ENCODE data around the gene CFAP206.

Gene CFAP206

GRCh38 chr6:87419266-87419665 is 11.5 kb downstream of the CFAP206 start:
- no peak overlapping the region for H3K4me2 ChIP-seq (ENCODE audit: low read length)
- H4K20me1 ChIP-seq (ENCODE audit: insufficient read depth, low read length): no peaks in the 10 kb centered on the region
- TF ChIP-seq EZH2phosphoT487 (IDR thresholded peaks at IDR 0.05; ENCODE audit: low read depth): no peak
- TF ChIP-seq CTCF (IDR thresholded peaks at IDR 0.05; ENCODE audit: low read depth, low read length): no peak
- no peaks in the 10 kb centered on the region for H3K36me3 ChIP-seq (replicated peaks; ENCODE audit: low read depth, low read length)
- H3K27ac ChIP-seq (ENCODE audit: low read length): no peak overlapping the region
- no peaks in the 10 kb centered on the region for H3K79me2 ChIP-seq (ENCODE audit: low read length)
- H2AFZ ChIP-seq (ENCODE audit: low read depth, low read length): no peak overlapping the region
- no peak overlapping the region for H3K4me3 ChIP-seq (ENCODE audit: low read length)
- no peaks in the 10 kb centered on the region for H3K9me3 ChIP-seq (ENCODE audit: insufficient read depth, low read length)
- no peaks in the 10 kb centered on the region for H3K27me3 ChIP-seq (ENCODE audit: low read depth, low read length)
- H3K9ac ChIP-seq (ENCODE audit: low read length): no peak overlapping the region
- no peaks in the 10 kb centered on the region for H3K4me1 ChIP-seq (ENCODE audit: low read length)

GRCh38 chr6:87420360-87420759 is 12.6 kb downstream of the CFAP206 start:
- Histone ChIP-seq H3K27me3 (ENCODE audit: low read depth, low read length) (no peaks in the 10 kb centered on the region), H3K4me2 (ENCODE audit: low read length) (no peak overlapping the region), H3K9ac (ENCODE audit: low read length) (no peak overlapping the region), H3K9me3 (ENCODE audit: insufficient read depth, low read length) (no peaks in the 10 kb centered on the region), H2AFZ (ENCODE audit: low read depth, low read length) (no peak overlapping the region), H3K27ac (ENCODE audit: low read length) (no peak overlapping the region), H3K4me1 (ENCODE audit: low read length) (no peaks in the 10 kb centered on the region), H3K79me2 (ENCODE audit: low read length) (no peaks in the 10 kb centered on the region), H3K36me3 (replicated peaks; ENCODE audit: low read depth, low read length) (no peaks in the 10 kb centered on the region), H3K4me3 (ENCODE audit: low read length) (no peak overlapping the region), H4K20me1 (ENCODE audit: insufficient read depth, low read length) (no peaks in the 10 kb centered on the region)
- TF ChIP-seq EZH2phosphoT487 (IDR thresholded peaks at IDR 0.05; ENCODE audit: low read depth): no peak
- TF ChIP-seq CTCF (IDR thresholded peaks at IDR 0.05; ENCODE audit: low read depth, low read length): no peak

- Histone ChIP-seq H4K20me1 (ENCODE audit: insufficient read depth, low read length) (no peaks in the 10 kb centered on the region), H3K36me3 (replicated peaks; ENCODE audit: low read depth, low read length) (no peaks in the 10 kb centered on the region), H3K4me1 (ENCODE audit: low read length) (no peaks in the 10 kb centered on the region), H3K4me2 (ENCODE audit: low read length) (no peak overlapping the region), H3K9ac (ENCODE audit: low read length) (no peak overlapping the region), H3K4me3 (ENCODE audit: low read length) (no peak overlapping the region), H3K27me3 (ENCODE audit: low read depth, low read length) (0 out of 2 replicates have a peak, but pooled peaks cover 5% of the 10 kb centered on the region), H3K9me3 (ENCODE audit: insufficient read depth, low read length) (no peaks in the 10 kb centered on the region), H2AFZ (ENCODE audit: low read depth, low read length) (no peak overlapping the region), H3K27ac (ENCODE audit: low read length) (no peak overlapping the region), H3K79me2 (ENCODE audit: low read length) (no peaks in the 10 kb centered on the region)
- no peak for TF ChIP-seq CTCF (IDR thresholded peaks at IDR 0.05; ENCODE audit: low read depth, low read length)
These were observed 13.8 kb downstream of the CFAP206 start for GRCh38 chr6:87421576-87421975.

GRCh38 chr6:87426789-87427188 is 19.0 kb downstream of the CFAP206 start:
- Histone ChIP-seq H4K20me1 (ENCODE audit: insufficient read depth, low read length) (no peaks in the 10 kb centered on the region), H3K9ac (ENCODE audit: low read length) (no peak overlapping the region), H3K27me3 (ENCODE audit: low read depth, low read length) (0 out of 2 replicates have a peak, but pooled peaks cover 5% of the 10 kb centered on the region), H3K4me2 (ENCODE audit: low read length) (no peak overlapping the region), H3K79me2 (ENCODE audit: low read length) (no peaks in the 10 kb centered on the region), H3K4me3 (ENCODE audit: low read length) (no peak overlapping the region), H3K9me3 (ENCODE audit: insufficient read depth, low read length) (no peaks in the 10 kb centered on the region), H2AFZ (ENCODE audit: low read depth, low read length) (no peak overlapping the region), H3K4me1 (ENCODE audit: low read length) (no peaks in the 10 kb centered on the region), H3K36me3 (replicated peaks; ENCODE audit: low read depth, low read length) (no peaks in the 10 kb centered on the region), H3K27ac (ENCODE audit: low read length) (no peak overlapping the region)
- TF ChIP-seq CTCF (IDR thresholded peaks at IDR 0.05; ENCODE audit: low read depth, low read length) (no peak), EZH2phosphoT487 (IDR thresholded peaks at IDR 0.05; ENCODE audit: low read depth) (no peak)
